Mesenchymal stem cell (in vitro differentiated cells and primary cell): ENCODE data around the gene TUT1.

Source experiments
- DNase-seq: peaks from one replicate; pipeline ENCODE4 v3.0.0-alpha.2; 2013
- H2AFZ ChIP-seq: one replicate; pipeline ENCODE4 v1.6.1; 2013; ENCODE audit warnings: low read depth, mild to moderate bottlenecking, control low read depth, inconsistent platforms, low read length, moderate library complexity
- H2AK5ac ChIP-seq: 2 replicates; pipeline ENCODE4 v1.6.1; 2013; ENCODE audit warnings: low read length, moderate library complexity, mild to moderate bottlenecking, inconsistent platforms; ENCODE audit not compliant: severe bottlenecking
- H2BK120ac ChIP-seq: one replicate; pipeline ENCODE4 v1.6.1; 2013; ENCODE audit warnings: low read depth, mild to moderate bottlenecking, inconsistent platforms, low read length, moderate library complexity
- H2BK12ac ChIP-seq, 2 experiments: one replicate each; pipeline ENCODE4 v1.6.1; 2013; ENCODE audit warnings: inconsistent platforms in 2 of 2, low read length in 2 of 2, mild to moderate bottlenecking in 2 of 2, moderate library complexity in 2 of 2, control low read depth in 1 of 2
- H2BK15ac ChIP-seq: one replicate; pipeline ENCODE4 v1.6.1; 2013; ENCODE audit warnings: mild to moderate bottlenecking, low read depth, inconsistent platforms; ENCODE audit not compliant: poor library complexity, severe bottlenecking
- H2BK5ac ChIP-seq: 2 replicates; pipeline ENCODE4 v1.6.1; 2013; ENCODE audit warnings: low read depth, mild to moderate bottlenecking, low read length, control low read depth, inconsistent platforms; ENCODE audit not compliant: poor library complexity, severe bottlenecking
- H3K14ac ChIP-seq, 2 experiments: one replicate each; pipeline ENCODE4 v1.6.1; 2013; ENCODE audit warnings: inconsistent platforms in 2 of 2, low read length in 2 of 2, control low read depth in 1 of 2, mild to moderate bottlenecking in 1 of 2, moderate library complexity in 1 of 2
- H3K18ac ChIP-seq, 2 experiments: one replicate each; pipeline ENCODE4 v1.6.1; 2013; ENCODE audit warnings: inconsistent platforms in 2 of 2, low read length in 2 of 2, control low read depth in 1 of 2, low read depth in 1 of 2, mild to moderate bottlenecking in 1 of 2
- H3K23ac ChIP-seq, 2 experiments: one replicate each; pipeline ENCODE4 v1.6.1; 2013; ENCODE audit warnings: inconsistent platforms in 2 of 2, low read length in 2 of 2, mild to moderate bottlenecking in 2 of 2, moderate library complexity in 2 of 2, control low read depth in 1 of 2
- H3K27ac ChIP-seq: 2 replicates; pipeline ENCODE4 v1.5.1; 2013; ENCODE audit warnings: mild to moderate bottlenecking, moderate library complexity, low read length, control low read depth, inconsistent platforms; ENCODE audit not compliant: poor library complexity, severe bottlenecking
- H3K27me3 ChIP-seq, 2 experiments: 2 replicates each; pipeline versions ENCODE4 v1.6.1 to v1.7.0; 2013; ENCODE audit warnings: low read length in 2 of 2, mild to moderate bottlenecking in 2 of 2, moderate library complexity in 2 of 2, control low read depth in 1 of 2, inconsistent platforms in 1 of 2; ENCODE audit not compliant: control insufficient read depth in 1 of 2, insufficient read depth in 1 of 2
- H3K36me3 ChIP-seq, 2 experiments: 2 replicates each; pipeline versions ENCODE4 v1.6.1 to v1.7.0; 2013; ENCODE audit warnings: low read length in 2 of 2, control low read depth in 1 of 2, inconsistent platforms in 1 of 2, low read depth in 1 of 2, mild to moderate bottlenecking in 1 of 2; ENCODE audit not compliant: insufficient read depth in 2 of 2, control insufficient read depth in 1 of 2
- H3K4ac ChIP-seq, 2 experiments: one replicate each; pipeline ENCODE4 v1.6.1; 2013; ENCODE audit warnings: inconsistent platforms in 2 of 2, low read length in 2 of 2, mild to moderate bottlenecking in 2 of 2, moderate library complexity in 2 of 2, control low read depth in 1 of 2, low read depth in 1 of 2
- H3K4me1 ChIP-seq: 2 replicates; pipeline ENCODE4 v1.6.1; 2013; ENCODE audit warnings: low read depth, low read length, control low read depth; ENCODE audit not compliant: control insufficient read depth, insufficient read depth
- H3K4me2 ChIP-seq: 2 replicates; pipeline ENCODE4 v1.6.1; 2013; ENCODE audit warnings: low read length, mild to moderate bottlenecking, inconsistent platforms; ENCODE audit not compliant: poor library complexity, severe bottlenecking
- H3K4me3 ChIP-seq, 2 experiments: 2 replicates each; pipeline versions ENCODE4 v1.5.1 to v1.7.0; 2013; ENCODE audit warnings: low read length in 2 of 2, mild to moderate bottlenecking in 2 of 2, control low read depth in 1 of 2, low read depth in 1 of 2; ENCODE audit not compliant: insufficient read depth in 1 of 2
- H3K79me1 ChIP-seq: replicated peaks from 2 replicates; pipeline ENCODE4 v1.6.1; 2013; ENCODE audit warnings: mild to moderate bottlenecking, control low read depth, low read length, inconsistent platforms; ENCODE audit not compliant: poor library complexity, severe bottlenecking
- H3K9ac ChIP-seq: 2 replicates; pipeline ENCODE4 v1.7.0; 2013; ENCODE audit warnings: mild to moderate bottlenecking, low read length, moderate library complexity
- H3K9me3 ChIP-seq: 2 replicates; pipeline ENCODE4 v1.7.0; 2013; ENCODE audit warnings: mild to moderate bottlenecking, low read length; ENCODE audit not compliant: control insufficient read depth
- H4K8ac ChIP-seq: one replicate; pipeline ENCODE4 v1.6.1; 2013; ENCODE audit warnings: inconsistent platforms, mild to moderate bottlenecking, low read length, moderate library complexity
- H4K91ac ChIP-seq: one replicate; pipeline ENCODE4 v1.6.1; 2013; ENCODE audit warnings: mild to moderate bottlenecking, low read length, inconsistent platforms
- WGBS: methylation state at CpG from one replicate; pipeline ENCODE4 v1.1.7; 2013; ENCODE audit warnings: mixed read lengths; 5-methylcytosine and 5-hydroxymethylcytosine counted together

The TUT1 gene

GRCh38 chr11:62554387-62555167, 36.7 kb downstream of the TUT1 start:
- no peaks in the 10 kb centered on the region for H3K9me3 ChIP-seq
- H2BK5ac ChIP-seq: peak overlapping the region; percentile 19
- H2BK12ac ChIP-seq: peak overlapping the region; percentile 0 to 80
- peaks cover 10% of the 10 kb centered on the region for H3K79me1 ChIP-seq
- peak overlapping the region in 1 of 2 experiments; percentile 70 for H3K14ac ChIP-seq
- peak overlapping the region; percentile 2 for H4K8ac ChIP-seq
- peaks cover 60% of the 10 kb centered on the region for H3K4me1 ChIP-seq
- no peak overlapping the region for H3K4me2 ChIP-seq
- peak overlapping the region; percentile 58 for H2BK120ac ChIP-seq
- H3K36me3 ChIP-seq: peaks cover 19 to 21% of the 10 kb centered on the region in 2 experiments
- peak overlapping the region; percentile 58 for H2AK5ac ChIP-seq
- H3K18ac ChIP-seq: peak overlapping the region; percentile 18 to 80
- no peak overlapping the region for H2AFZ ChIP-seq
- H3K27me3 ChIP-seq: no peaks in the 10 kb centered on the region
- peak overlapping the region; percentile 92 for H3K27ac ChIP-seq
- peak overlapping the region; percentile 77 for H2BK15ac ChIP-seq
- no peak for DNase-seq
- peak overlapping the region in 1 of 2 experiments; percentile 77 for H3K4me3 ChIP-seq
- H3K4ac ChIP-seq: peak overlapping the region; percentile 1 to 71
- H3K23ac ChIP-seq: no peak overlapping the region
- H3K9ac ChIP-seq: peak overlapping the region; percentile 95
- WGBS: 75% methylated on average over 6 of the region's 7 CpGs
- peak overlapping the region; percentile 18 for H4K91ac ChIP-seq

GRCh38 chr11:62553839-62554361, 37.4 kb downstream of the TUT1 start:
- peak overlapping the region; percentile 70 for H2AK5ac ChIP-seq
- peak overlapping the region; percentile 94 for H4K91ac ChIP-seq
- H3K9me3 ChIP-seq: no peaks in the 10 kb centered on the region
- WGBS: 5% methylated on average over 8 of the region's 8 CpGs
- peak overlapping the region in 1 of 2 experiments; percentile 77 for H3K4me3 ChIP-seq
- peak overlapping the region; percentile 53 for H2BK5ac ChIP-seq
- no peaks in the 10 kb centered on the region for H3K27me3 ChIP-seq
- H2BK120ac ChIP-seq: peak overlapping the region; percentile 58
- H3K9ac ChIP-seq: peak overlapping the region; percentile 95
- DNase-seq: peak; percentile 93
- peak overlapping the region; percentile 18 to 99 for H3K18ac ChIP-seq
- peak overlapping the region in 1 of 2 experiments; percentile 88 for H3K14ac ChIP-seq
- H3K4me1 ChIP-seq: peaks cover 59% of the 10 kb centered on the region
- H3K23ac ChIP-seq: no peak overlapping the region
- H2BK15ac ChIP-seq: no peak overlapping the region
- H2AFZ ChIP-seq: no peak overlapping the region
- peaks cover 13% of the 10 kb centered on the region for H3K79me1 ChIP-seq
- H3K4me2 ChIP-seq: peak overlapping the region; percentile 43
- H2BK12ac ChIP-seq: peak overlapping the region; percentile 29 to 81
- peak overlapping the region; percentile 16 for H4K8ac ChIP-seq
- H3K4ac ChIP-seq: peak overlapping the region; percentile 3 to 87
- peaks cover 12 to 17% of the 10 kb centered on the region in 2 experiments for H3K36me3 ChIP-seq
- peak overlapping the region; percentile 92 for H3K27ac ChIP-seq

GRCh38 chr11:62553080-62553838, 38.1 kb downstream of the TUT1 start:
- peak overlapping the region; percentile 43 for H3K4me2 ChIP-seq
- H3K27ac ChIP-seq: peak overlapping the region; percentile 92
- WGBS: 1% methylated on average over 12 of the region's 15 CpGs
- peak overlapping the region; percentile 84 for H2BK120ac ChIP-seq
- no peak overlapping the region for H2AFZ ChIP-seq
- peak; percentile 98 for DNase-seq
- H2BK5ac ChIP-seq: peak overlapping the region; percentile 93
- H2BK12ac ChIP-seq: peak overlapping the region; percentile 94 to 99
- peaks cover 13% of the 10 kb centered on the region for H3K79me1 ChIP-seq
- H2BK15ac ChIP-seq: peak overlapping the region; percentile 99
- H3K27me3 ChIP-seq: no peaks in the 10 kb centered on the region
- H3K9ac ChIP-seq: peak overlapping the region; percentile 95
- peak overlapping the region; percentile 58 for H4K8ac ChIP-seq
- H2AK5ac ChIP-seq: peak overlapping the region; percentile 100
- H3K4ac ChIP-seq: peak overlapping the region; percentile 68 to 87
- peak overlapping the region; percentile 16 to 53 for H3K23ac ChIP-seq
- peak overlapping the region in 1 of 2 experiments; percentile 77 for H3K4me3 ChIP-seq
- peak overlapping the region; percentile 94 for H4K91ac ChIP-seq
- H3K36me3 ChIP-seq: peaks cover 7 to 12% of the 10 kb centered on the region in 2 experiments
- peak overlapping the region in 1 of 2 experiments; percentile 88 for H3K14ac ChIP-seq
- H3K4me1 ChIP-seq: peaks cover 60% of the 10 kb centered on the region
- H3K18ac ChIP-seq: peak overlapping the region; percentile 84 to 99
- H3K9me3 ChIP-seq: no peaks in the 10 kb centered on the region
